Epidermal melanocyte (primary cell): ENCODE data around the gene JPH4.

ENCODE experiments used
- DNase-seq: peaks from one replicate; pipeline ENCODE4 v3.0.0; 2011; ENCODE audit warnings: low spot score; ENCODE audit not compliant: insufficient read length

The JPH4 gene

DNA sequence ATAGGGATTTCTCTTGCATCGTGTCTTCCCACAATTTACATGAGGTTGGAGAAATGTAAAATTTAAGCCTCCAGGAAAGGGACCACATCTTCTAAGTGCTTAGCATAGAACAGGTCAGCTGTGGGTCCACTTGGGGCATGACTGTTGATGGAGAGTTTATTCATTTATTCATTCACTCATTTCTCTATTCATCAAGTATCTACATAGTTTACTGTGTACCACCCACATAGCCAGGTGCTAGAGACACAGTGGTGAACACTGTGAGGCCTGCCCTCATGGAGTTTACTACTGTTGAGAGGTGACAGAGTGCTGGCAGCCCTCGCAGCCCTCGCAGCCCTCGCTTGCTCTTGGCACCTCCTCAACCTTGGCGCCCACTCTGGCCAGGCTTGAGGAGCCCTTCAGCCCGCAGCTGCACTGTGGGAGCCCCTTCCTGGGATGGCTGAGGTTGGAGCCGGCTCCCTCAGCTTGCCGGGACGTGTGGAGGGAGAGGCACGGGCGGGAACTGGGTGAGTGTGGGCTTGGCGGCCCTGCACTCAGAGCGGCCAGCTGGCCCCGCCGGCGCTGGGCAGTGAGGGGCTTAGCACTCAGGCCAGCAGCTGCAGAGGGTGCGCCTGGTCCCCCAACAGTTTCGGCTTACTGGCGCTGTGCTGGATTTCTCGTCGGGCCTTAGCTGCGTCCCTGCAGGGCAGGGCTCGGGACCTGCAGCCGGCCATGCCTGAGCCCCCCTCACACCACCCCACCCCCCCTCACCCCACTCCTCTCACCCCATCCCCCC, 1.7 kb upstream of the JPH4 start:
- DNase-seq, result no peak

DNA sequence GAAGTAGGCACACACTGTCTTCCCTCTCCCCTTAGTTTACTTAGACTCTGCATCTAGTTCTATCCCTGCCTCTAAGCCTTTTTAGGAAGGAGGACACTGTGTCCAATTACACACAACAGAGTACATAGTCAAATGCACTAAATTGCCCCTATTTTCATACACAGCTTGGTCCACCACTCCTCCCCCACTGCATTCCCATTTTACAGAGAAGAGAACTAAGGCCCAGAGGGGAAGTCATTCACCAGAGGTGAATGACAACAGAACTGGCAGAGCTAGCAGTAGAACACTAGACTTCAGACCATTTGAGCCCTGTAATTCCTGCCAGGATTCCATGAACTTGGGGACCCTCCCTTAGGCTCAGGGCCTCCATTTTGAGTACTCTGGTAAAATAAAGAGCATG, 1.1 kb upstream of the JPH4 start:
- DNase-seq, result no peak

DNA sequence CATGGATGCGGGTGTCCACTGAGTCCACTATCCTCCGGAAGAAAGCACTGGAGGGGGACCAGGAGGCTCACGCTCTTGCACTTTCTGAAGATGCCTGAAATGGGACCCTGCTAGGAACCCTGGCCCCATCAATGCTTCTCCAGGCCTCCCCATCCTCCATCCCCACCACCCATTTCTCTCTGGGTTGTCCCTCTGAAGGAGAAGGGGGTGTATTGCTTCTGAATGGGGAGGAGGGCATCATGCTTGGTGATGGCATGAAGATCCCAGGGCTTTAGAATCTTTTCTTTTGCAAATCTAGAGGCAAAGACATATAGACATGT, 681 bp upstream of the JPH4 start:
- no peak for DNase-seq

DNA sequence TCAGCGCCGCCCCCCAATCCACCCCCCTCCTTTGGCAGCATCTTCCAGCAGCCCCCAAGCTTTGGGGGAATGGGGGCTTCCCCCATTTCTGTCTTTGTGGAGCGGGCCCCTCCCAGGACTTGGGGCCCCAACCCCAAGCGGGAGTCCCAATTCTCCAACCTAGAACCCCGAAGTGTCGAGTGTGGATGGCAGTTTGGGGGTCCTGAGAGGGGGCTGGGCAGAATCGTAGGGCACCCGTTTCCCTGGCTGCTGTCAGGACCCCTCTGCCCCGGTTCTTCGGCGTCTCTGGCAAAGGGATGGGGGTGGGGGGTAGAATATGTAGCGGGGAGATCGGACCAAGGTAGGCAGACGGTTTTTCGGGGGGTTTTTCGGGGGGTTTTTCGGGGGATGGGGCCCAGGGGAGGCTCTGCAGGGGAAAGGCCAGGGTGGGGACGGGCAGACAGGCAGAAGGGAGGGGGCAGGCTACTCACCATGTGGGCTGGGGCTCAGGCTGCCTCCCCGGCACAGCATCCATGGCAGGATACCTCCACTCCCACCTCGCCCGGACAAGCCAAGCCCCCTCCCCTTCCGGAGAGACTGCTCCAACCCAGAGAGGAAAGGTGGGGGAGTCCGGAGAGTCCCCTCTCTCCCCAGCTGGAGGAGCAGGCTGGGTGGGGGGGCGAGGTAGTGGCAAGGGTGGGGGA, 739 bp downstream of the JPH4 start:
- no peak for DNase-seq

DNA sequence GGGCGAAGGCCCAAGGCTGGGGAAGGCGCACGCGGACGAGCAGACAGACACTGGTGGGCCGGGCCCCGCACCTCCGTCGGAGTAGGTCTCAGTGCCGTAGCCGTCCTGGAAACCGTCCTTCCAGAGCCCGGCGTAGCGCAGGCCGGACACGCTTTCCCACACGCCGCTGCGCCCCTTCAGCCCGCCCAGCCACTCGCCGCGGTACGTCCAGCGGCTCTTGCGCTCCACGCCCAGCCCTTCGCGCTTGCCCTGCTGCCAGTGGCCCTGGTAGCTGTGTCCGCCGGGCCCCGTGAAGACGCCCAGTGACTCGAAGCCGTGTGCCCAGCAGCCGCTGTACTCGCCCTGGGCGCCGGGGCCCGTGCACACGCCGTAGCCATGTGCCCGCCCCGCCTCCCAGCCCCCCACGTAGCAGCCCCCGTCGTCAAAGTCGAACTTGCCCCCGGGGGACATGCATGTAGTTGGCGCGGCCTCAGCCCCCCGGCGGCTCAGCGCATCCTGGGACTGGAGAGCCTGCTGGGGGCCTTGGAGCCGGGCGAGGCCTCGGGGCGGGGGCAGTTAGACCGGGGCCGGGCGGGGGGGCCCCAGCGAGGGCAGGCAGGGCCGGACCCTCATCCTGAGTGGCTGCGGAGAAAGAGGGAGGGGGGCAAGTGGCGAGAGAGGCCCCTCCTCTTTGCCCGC, 1.4 kb downstream of the JPH4 start:
- no peak for DNase-seq

DNA sequence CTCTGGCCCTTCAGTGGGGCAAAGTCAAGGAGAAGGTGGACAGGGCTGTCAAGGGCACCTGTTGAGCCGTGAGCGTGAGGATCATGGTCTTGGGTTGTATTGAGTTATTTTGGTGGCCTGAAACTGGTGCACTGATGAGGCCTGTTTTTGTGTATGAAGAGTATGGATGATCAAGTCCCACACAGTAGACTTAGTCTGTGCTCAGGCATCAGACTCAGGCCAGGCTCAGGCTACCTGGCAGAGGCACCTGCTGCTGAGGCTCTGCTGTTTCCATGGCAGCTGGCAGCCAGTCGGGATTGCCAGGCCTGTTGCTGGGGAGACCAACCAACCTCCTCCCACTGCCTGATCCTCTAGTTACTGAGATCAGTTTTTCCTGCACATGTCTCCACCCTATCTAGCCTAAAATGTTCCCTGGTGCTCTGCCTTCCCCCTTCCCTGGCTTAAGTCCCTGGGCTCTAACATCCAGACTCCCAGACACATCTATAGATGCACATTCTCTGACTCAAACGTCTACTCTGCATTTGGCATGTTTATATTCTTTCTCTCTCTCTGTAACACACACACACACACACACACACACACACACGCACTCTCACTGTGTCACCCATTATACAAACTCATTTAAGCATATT, 5.1 kb downstream of the JPH4 start:
- peak; percentile 4 for DNase-seq

DNA sequence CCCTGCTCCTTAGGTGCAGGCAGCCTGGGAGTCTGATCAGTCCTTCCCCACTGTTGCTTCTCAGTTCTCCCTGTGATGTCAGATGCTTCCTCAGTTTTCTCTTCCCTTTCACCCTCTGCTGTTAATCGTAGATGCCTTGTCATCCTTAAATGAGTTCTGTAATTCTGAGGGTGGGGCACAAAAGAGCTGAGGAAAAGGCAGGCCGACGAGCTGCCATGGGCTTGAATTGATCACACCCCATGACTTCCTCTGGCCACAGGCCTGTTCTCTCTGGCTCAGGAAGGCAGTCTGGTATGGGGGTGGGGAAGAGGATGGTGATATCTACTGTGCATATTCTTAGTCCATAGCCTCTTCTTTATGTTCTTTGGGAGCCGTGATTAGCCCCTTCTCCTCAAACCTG, 5.8 kb downstream of the JPH4 start:
- DNase-seq, result peak; percentile 16

DNA sequence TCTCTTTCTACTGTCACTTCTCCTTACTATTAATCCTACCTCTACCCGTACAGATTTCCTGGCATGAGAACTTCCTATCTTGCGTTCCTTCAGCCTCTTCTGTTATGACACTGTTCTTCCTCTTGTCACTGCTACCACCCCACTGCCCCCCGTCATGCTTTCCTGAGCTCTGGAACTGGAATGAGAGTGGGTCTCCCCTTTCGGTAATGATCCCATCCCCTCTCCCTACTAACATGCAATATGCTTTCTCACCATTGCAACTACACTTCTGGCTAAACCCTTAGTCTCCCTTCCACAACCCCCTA, 6.1 kb downstream of the JPH4 start:
- DNase-seq, result no peak

DNA sequence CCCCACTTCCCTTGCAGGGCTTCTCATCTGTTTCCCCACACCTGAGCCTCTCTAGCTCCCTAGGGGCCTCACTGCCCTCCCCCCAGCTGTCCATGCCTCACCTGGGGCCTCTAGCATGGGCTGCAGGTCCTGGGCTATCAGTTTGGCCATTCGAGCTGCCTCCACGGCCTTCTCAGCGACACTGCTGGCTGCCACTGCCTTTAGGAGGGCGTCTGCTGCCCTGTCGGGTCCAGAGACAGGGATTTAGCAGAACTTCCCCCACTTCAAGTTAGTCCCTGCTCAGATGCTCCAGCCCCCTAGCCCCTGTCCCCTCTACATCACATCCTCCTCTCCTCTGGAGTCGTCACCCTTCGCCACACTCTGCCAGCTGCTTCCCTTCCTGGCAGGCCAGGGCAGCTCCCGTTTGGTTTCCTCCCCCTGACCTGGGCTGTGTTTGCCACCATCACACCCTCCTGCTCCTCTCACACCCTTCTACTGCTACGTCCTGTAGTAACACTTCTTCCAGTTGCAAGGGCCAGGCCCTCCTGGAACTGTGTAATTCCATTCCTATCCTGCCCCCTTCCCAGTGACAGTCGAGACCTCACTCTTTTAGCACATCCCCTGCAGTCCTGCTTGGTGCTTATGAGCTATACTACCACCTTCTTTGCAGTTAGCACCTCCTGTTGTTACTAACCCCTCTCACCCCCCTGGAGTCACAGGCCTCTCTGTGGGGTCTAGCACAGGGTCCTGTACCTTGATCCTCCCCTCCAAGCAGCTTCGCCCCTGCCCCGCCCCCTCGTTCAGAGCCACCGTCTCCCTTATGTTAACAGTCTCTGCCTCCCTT, 6.7 kb downstream of the JPH4 start:
- DNase-seq, result peak; percentile 7

DNA sequence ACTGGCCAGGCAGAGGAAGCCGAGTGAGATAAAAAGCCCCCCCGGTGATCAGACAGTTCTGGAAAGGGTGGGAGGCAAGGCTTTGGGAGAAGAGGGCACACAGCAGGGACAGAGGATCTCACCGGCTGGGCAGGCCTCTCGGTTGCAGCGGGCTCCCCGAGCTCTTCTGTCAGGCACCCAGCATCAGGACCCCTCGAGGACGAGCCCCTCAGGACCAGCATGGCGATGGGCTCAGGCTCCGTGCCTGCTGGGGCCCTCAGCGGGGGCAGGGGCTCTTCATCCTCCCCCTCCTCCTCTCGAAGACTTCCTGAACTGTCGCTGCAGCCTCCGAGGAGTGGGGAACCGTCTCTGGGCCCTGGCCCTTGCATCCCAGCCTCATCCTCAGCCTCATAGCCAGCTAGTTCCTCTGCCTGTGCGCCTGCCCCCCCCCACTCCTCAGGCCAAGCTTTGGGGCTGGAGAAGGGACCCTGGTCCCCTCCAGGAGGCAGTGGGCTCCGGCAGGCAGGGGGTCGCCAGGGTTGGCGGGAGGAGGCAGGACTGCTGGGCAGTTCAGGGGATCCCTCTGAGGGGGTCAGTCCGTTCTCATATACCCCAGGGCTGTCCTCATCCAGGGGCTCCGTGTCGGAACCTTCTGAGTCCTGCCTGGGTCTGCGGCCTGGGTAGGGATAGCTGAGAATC, 7.6 kb downstream of the JPH4 start:
- DNase-seq, result no peak

DNA sequence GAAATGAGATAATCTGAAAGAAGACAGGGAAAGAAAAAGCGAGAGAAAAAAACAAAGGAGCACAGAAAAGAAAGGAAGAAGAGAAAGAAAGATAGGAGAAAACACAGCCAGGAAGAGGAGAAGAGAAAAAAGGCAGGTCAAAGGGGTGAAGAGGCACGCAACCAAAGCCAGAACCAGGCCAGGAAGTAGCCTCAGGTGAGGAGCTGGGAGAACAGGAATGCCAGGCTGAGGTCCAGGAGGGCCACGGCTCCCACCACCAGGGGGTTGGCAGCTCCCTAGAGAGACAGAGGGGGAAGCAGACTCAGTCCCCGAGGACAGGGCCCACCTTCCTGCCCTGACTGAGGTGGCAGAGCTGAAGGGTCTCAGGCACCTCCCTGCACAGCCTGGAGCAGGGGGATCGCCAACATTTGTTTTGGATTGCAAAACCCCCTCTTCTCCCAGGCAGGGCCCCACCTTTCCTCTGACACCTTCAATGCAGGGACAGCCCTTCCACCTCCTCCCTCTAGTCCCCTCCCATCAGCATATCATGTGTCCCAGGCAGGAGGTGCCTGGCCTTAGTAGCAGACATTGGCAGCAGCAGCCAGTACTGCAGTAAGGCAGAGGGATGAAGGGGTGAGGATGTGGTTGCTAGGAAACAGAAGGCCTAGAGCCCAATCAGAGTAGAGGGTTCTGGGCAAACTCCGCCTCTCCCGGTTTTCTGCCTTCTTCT, 9.0 kb downstream of the JPH4 start:
- DNase-seq, result no peak

DNA sequence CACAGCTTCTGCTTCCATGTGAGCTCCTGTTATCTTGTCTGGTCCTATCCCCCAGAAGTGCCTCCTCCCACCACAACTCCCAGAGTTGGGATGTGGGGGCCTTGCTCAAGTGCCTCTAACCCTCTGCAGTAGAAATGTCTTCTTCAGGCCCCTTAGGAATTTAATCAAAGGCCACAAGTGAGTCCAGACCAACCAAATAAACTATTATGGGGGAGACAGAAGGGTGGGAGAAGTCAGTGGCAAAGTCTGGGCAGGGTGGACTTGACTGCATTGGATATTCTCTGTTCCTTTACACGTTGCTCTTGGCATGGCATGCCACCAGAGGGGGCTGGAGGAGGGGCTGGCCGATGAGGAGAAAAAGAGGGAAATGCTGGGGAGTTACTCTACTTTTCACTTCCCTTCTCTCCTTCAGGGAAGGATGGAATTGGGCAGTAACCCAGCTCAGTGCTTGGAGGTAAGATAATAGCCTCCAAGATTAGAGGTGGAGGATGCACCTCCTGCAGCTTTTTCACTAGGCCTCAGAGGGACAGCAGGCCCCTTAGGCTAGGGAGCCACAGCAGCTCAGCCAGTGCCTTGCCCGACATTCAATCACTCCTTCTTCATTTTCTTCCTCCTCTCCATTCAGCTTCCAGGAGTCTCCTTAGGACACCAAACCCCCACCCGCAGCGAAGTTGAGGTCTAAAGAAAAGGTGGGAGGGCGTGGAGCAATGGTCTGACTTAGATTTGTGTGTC, 9.8 kb downstream of the JPH4 start:
- no peak for DNase-seq

DNA sequence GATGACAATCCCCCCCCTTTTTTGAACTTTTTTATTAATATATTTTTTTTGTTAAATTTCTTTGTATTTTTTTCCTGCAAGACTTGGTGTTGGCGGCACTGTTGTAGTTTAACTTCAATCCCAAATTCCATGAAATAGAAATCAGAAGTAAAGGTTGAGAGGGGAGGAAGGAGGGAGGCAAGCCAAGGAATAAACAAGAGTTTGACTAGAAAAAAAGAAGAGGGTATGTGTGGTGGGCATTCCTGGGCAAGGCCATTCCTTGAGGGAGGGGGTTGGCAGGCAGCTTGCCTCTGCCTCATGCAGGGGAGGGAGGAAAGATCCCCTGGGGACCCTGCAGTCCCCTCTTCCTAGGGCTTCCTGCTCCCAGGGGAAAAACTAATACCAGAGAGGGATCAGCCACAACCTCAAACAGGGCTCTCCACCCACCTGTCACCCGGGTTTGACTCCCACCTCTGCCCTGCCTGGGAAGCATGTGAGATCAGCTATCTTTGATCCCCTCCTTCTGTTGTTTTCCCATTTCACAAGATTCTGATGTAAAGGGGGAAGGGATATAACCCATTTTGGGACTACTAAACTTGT, 10.5 kb downstream of the JPH4 start:
- DNase-seq, result no peak

DNA sequence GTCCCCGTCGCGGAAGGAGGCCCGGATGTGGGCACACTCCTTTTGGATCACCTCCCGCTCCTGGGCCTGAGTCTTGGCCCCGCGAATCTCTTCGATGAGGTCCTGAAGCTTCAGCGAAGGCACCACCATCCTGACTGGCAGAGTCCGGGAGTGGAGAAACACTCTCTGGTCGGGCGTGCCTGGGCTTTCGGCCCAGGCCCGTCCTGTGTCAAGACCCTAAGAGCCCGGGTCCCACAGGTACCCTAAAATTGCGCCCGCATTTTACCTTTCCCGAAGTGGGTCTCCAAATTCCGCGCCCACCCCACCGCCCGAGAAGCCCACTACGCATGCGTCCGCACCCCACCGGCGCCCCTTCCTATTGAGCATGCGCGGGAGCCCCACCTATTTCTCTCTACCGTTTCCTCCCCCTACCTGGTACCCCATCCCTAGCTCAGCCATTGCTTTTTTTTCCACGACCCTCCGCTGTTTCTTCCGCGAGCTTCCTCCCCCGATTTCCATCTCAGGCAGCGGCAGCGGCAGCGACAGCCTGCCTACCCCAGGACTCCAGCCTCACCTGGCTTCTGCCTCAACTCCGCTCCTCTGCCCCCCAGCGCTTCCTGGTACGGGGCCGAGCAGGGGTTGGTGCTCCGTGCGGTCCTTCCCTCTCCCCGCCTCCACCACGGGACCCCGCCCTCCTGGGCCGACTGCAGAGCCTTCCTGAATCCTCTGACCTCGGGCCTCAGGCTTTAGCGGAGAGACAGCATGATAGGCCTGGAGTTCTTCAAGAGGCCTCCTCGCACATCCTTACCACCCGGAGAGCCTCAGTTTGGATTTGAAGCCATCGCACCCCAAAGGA, 11.2 kb downstream of the JPH4 start, which contains the start of gene AP1G2:
Gene AP1G2, minus strand, starts transcription at position 606 of the 835 bp plus-strand sequence. Its CDS starts 477 bp downstream, at position 129.
- peak; percentile 74 for DNase-seq

DNA sequence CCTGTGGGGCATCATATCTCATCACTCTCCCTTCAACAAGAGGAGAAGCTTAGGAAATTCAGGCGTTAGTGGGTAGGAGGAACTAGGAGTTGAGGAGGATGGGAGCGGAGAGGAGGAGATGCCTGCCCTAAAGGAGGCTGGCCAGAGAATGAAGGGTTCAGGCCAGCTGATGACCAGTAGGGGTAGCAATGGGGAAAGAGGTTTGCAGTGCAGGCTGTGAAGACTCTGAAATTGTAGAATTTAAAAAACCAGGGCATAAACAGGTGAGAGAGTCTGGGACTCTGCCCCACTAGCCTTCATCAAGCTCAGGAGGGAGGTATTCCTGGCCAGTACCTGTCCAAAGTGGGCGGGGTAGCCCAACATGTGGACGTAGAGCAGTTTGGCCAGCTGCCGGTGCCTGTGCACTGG, 11.8 kb downstream of the JPH4 start:
- no peak for DNase-seq

DNA sequence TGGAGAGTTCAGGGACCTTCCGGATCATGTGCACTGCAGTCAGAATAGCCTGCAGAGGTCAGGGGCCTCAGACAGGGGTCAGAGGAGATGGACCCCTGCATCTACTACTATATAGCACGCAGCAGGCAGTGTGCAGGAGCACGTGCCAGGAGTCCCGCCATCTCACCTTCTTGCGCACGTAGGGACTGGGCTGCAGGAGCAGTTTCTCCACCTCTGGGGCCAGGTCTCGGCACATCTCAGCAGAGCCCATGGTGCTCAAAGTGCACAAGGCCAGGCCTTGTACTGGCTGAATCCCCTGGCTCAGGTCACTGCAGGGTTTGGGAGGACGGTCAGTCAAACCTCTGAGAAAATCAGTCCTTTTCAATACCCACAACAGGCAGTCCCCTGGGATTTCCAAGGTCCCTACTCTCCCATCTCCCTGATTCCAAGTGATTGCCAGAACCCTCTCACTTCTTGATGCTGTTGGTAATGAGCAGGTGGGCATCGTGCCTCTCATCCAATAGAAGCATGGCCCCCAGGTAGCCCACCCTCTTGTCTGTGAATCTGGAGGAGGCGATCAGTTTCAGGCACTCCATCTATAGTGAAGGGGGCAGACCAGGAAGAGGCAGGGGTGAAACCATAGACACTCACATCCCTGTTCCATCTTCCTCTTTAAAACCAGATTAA, 12.3 kb downstream of the JPH4 start:
- DNase-seq, result no peak

DNA sequence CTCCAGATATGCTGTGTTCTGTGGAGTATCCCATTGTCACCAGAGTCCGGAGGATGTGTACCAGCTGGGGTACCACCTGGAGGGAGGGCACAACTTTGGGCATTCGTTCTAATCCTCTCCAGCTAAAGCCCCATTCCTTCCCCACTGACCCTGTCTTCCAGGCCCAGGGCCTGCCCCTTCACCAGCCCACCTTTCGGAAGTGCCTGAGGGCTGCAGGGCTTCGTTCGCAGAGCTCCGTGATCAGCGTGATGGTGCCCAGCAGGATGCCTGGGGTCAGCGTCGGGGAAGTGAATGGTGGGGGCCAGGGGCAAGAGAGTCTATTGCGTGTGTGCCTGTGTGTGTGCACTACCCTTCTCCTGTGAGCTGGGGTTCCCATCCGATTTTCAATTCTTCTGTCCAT, 13.0 kb downstream of the JPH4 start:
- no peak for DNase-seq

DNA sequence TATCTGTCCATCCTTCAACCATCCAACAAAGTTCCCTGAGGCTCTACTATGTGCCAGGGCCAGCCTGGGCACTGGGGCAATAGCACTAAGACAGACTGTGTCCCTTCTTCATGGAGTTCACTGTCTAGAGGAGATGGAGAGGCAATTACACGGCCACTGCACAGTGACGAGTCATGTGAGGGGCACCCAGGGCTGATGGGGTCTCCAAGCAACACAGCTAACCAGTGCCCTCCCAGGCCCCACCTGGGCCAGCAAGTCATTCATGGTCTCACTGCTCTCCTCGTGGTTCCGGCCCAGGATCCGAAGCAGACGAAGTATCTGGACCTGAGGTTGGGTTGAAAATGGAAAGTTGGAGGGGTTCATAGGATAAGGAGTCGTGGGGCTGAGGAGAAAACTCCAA, 13.7 kb downstream of the JPH4 start:
- no peak for DNase-seq
